ENCODE measurements around the gene ACTRT2.

DNA sequence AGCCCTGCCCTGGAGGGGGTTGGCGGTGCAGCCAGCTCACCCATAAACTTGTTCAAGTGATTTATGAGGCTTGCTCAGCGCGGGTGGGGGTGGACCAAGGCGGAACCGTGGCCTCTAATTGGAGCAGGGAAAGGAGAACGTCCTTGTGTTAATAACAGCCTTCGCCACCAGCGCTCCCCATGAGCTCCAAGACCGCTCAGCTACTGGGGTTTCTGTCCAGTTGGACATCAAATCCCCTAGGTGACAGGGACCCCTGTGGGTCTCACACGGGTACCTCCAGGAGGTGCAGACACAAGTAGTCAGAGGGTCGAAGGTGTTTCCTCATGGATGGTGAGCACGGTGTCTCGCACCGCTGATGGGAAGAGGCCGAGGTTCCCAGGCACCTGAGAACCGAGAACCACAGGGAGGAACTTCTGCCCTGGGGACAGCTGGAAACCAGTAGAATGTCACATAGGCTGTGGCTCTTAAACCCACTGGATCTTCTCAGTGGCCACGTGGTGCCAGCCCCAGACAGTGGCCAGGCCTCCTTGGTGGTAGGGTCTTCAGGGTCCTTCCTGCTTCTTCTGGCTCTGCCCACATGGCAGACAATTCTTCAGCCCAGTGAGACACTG, 3.7 kb upstream of the ACTRT2 start:
- TF ChIP-seq EZH2 (IDR thresholded peaks at IDR 0.05; ENCODE audit: low read length, unreplicated experiment): no peak
- TF ChIP-seq, protein P1, sequence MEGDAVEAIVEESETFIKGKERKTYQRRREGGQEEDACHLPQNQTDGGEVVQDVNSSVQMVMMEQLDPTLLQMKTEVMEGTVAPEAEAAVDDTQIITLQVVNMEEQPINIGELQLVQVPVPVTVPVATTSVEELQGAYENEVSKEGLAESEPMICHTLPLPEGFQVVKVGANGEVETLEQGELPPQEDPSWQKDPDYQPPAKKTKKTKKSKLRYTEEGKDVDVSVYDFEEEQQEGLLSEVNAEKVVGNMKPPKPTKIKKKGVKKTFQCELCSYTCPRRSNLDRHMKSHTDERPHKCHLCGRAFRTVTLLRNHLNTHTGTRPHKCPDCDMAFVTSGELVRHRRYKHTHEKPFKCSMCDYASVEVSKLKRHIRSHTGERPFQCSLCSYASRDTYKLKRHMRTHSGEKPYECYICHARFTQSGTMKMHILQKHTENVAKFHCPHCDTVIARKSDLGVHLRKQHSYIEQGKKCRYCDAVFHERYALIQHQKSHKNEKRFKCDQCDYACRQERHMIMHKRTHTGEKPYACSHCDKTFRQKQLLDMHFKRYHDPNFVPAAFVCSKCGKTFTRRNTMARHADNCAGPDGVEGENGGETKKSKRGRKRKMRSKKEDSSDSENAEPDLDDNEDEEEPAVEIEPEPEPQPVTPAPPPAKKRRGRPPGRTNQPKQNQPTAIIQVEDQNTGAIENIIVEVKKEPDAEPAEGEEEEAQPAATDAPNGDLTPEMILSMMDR (conservative IDR thresholded peaks at IDR 0.05; ENCODE audit: low read depth, low read length): no peak

Measured in PC-3 (cell line).